CD1c-positive myeloid dendritic cell (primary cell): Measurements from ENCODE around the gene DOCK10.
A peak's percentile ranks its signal among the peaks of the same experiment; 100 is the strongest.

Source experiments
- DNase-seq: peaks from one replicate; pipeline ENCODE4 v3.0.0-alpha.2; 2016; ENCODE audit errors: extremely low spot score

The DOCK10 gene

GRCh38 chr2:224976629-224977525 lies 65.4 kb downstream of the DOCK10 start:
- DNase-seq = no peak

DNA sequence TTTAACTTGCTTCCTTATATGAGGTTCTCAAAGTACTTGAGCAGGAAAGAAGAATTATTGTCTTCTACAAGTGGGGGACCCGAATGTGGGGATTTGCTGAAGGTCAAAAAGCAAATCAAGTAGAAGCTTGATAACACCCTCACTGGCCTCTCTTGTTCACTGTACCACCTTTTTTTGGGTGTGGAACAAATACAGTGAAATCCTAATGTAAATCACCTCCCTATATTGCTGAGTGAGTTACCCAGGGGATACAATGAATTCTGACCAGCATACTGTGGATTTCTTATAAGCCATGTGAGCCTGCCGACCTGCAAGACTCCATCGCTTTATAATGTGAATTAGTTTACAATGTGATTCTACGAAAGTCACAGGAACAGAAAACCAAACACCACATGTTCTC lies 66.5 kb downstream of the DOCK10 start:
- no peak for DNase-seq

DNA sequence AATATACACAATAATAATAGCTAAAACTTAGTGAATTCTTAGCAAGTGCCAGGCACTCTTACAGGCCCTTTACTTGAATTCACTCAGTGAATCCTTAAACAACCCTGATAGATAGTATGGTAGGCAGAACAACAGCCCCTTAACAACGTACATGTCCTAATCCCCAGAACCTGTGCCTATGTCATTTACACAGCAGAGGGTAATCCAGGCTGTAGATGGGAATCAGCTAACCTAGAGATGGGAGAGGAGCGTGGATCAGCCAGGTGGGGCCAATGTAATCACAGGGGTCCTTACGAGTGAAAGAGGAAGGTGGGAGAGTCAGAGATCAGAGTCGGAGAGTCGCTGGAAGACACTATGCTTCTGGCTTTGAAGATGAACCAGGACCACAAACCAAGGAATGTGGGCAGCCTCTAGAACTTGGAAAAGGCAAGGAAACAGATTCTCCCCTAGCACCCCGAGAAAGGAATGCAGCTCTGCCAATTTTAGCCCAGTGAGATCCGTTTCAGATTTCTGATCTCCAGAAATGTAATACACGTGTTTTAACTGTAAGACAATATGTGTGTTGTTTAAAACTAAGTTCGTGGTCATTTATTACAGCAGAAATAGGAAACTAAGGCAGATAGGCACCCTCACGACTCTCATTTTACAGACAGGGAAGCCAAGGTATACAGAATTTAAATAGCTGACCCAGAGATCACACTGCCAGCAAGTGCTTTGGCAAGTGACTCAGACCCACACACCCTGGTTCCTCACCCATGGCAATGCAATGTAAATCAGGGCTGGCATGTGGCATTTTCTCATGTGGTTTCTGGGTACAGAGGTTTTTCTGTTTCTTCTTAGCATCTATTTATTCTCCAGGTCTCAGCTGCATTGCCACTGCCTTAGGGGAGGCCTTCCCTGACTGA lies 68.9 kb downstream of the DOCK10 start:
- no peak for DNase-seq

- no peak for DNase-seq
Measured at GRCh38 chr2:224971214-224971613, 71.1 kb downstream of the DOCK10 start.

DNA sequence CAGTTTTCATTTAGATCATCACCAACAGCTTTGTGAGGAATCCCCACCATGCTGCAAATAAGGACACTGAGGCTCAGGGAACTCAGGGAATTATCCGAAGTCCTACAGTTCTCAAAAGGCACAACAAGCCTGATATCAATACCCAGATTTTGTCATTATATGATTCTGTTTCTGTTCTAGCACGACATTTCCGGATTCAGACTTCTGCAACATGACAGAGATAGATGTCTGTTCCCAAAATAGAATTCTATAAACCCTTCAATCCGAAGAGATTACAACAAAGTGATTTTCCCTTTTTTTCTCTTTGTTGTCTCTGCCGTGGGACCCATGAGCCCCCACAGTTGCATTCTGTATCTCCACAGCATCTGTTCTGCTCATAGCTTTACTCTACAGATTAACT lies 72.0 kb downstream of the DOCK10 start:
- DNase-seq = no peak

DNA sequence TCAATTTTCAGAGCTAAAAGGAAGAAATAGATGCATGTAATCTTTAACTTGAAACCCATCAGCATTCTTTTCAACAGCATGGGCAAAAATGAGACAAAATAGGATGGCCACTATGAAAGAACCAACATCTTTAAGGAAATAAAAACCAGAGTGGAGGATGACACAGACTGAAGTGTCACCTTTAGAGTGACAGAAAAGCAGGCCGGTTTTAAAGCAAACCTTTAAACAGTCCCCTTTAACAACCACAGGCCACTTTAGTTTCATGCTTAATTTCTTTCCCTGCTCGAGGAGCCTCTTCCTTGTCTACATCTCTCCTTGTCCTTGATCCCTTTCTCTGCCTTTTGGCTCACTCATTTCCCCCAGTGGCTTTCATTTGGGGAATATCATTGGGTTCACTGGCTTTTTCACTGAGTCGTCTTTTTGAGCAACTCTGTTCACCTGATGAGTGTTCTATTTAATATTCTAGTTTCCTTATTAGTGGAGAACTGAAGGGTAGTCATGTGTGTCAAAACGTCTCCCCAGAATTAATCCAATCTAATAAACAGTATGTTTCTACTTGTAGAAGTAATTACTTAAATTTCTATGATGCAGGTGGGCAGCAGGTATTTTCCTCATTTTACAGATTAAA lies 72.5 kb downstream of the DOCK10 start:
- no peak for DNase-seq

- DNase-seq = no peak
Measured at GRCh38 chr2:224969095-224969494, 73.2 kb downstream of the DOCK10 start.

- no peak for DNase-seq
Measured at GRCh38 chr2:224968051-224968450, 74.2 kb downstream of the DOCK10 start.

GRCh38 chr2:224966613-224967012 lies 75.7 kb downstream of the DOCK10 start:
- no peak for DNase-seq

- DNase-seq = no peak
Measured at GRCh38 chr2:224959556-224959955, 82.7 kb downstream of the DOCK10 start.

DNA sequence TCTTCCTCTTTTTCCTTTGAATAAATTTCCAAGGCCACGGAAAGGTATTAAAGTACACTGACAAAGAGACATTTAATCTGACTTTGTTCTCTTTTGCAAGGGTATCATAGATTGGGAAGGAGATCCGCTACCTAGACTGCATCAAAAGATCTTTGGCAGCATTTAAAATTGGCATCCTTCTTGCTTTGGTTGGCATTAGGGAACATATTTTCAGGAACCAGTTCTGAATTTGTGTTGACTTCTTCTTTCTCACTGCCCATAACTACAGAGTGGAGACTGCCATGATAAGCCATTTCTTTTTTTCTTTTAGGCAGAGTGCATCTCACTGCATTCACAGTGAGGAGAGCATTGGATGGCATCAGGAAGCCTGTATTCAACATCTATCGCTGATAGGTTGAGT lies 83.4 kb downstream of the DOCK10 start:
- DNase-seq = peak; percentile 64

GRCh38 chr2:224958462-224958857 lies 83.8 kb downstream of the DOCK10 start:
- DNase-seq = no peak

DNA sequence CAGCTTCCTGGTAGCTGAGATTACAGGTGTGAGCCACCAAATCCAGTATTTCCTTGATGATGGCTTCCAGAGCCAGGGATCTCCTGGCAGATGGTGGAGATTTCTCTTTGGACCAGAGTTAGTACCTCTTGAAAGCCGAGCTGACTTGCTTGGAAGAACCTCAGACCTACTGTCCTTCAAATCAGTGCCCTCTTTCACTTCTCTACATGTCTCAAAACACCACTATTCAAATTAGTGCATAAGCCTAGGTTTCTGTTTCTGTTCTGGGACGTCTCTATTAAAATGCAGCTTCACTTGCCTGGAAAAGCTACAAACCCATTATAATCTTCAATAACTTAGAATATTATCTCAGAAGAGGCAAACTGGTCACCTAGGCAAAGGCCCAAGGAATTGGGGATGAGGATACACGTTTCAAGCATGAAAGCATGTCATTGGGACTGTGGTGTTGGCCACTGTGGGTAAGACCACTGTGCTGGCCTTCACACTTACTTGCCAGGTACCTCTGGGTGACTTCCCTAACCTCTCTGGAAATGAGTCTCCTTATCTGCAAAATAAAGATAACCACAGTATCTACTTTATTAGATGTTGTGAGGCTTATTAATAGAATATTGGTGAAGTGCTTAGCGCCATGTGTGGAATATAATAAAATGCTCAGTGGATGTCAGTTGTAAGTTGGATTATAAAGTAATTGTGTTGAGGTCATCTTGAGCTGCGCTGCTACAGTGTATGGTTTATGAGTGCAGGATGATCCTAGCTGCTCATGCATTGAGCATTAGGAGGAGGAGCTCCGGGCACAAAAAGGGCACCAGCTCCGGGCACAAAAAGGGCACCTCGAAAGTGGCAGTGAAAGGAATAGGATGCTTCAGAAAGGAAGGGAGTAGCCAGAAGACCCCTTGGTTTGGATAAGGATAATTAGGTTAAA lies 84.5 kb downstream of the DOCK10 start:
- peak; percentile 42 for DNase-seq

DNA sequence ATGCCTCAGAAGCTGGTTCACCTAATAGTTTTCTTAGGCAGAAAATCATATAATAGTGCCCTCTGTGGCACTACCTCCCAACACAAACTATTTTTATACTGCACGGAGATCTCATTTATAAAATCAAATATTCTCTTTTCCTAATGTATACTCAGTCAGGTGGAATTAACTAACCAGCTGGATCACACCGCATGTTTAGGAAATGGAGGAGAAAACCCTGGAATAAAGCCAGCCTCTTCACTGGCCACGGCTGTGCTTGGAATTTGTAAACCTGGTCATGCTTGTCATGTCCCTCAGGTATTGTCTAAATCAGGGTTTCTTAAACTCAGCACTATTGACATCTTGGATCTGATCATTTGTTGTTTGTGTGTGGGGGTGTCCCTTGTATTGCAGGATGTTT lies 85.6 kb downstream of the DOCK10 start:
- DNase-seq = no peak

DNA sequence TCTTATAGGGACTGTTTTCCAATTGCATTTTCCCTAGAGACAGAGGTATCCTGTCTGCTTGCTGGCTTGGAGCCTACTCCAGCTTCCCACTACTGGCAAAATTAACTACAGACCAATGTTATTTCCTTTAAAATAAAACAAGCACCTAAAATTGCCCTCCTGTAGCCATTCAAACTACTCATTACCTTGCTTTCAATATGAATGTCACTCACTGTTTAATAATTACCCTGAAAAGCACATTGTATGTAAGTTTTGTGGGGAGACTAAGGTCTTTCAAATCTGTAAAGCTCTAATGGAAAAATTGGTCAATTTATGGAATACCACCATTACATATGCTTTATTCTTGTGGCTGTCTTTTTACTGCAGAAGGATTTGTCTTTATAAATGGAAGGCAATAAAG lies 87.3 kb downstream of the DOCK10 start:
- no peak for DNase-seq

DNA sequence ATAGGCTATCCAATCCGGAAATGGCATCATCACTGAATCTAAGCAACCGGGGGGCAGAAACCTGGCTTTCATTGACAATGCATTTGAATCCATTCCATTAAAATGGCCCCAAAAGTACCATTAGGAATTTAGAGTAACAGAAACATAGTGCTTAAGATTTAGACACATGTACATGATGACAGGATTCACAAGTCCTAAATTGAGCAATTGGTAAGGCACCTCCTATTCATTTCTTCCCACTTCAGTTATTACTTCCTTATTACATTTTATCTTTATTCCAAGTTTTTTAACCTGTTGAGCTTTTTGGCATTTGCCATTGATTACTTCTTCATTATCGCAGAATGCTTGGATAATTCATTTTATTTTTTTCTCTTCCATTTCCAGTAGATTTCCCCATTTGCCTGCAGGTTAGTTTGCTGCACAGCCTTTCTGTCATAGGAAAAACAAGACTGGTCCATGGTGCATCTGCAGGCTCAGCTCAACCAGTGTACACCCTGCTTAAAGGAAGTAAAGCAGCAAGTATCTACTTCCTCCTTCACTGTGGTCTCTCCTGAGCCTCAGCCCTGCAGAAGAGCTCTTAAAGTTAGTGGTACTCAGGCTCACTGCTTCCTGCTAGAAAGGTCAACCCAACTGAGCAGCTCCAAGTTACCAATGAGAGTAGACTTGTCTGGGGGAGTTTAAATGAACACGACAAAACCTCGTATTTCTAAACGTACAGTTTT lies 89.2 kb downstream of the DOCK10 start:
- DNase-seq = peak; percentile 79

DNA sequence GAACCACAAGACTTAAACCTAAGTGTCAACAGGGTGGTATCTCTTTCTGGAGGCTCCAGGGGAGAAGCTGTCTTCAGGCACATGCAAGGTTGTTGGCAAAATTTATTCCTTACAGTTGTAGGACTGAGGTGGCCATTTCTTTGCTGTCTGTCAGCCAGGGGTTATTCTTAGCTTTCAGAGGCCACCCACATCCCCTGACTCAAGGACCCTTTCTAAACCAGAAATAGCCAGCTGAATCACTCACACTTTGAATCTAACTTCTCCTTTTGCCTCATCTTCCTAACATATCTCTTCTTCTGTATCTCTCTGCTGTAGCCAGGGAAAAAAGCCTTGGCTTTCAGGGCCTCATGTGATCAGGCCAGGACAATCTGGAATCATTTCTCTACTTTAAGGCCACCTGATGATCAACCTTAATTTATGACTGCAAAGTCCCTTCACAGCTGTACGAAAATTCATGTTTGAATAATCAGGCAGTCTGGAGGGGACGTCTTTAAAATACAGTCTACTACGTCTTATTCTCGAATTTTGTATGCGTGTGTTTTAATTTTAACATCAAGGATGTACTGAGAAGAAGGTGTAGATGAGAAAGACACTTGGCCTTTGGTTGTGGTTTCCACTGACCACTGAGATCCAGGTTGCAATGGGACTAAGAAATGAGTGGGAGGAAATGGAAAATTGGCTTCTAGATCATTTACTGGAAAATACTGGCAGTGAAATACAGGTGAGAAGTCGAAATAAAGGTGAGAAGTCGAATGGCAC lies 90.4 kb downstream of the DOCK10 start:
- DNase-seq = peak; percentile 71

DNA sequence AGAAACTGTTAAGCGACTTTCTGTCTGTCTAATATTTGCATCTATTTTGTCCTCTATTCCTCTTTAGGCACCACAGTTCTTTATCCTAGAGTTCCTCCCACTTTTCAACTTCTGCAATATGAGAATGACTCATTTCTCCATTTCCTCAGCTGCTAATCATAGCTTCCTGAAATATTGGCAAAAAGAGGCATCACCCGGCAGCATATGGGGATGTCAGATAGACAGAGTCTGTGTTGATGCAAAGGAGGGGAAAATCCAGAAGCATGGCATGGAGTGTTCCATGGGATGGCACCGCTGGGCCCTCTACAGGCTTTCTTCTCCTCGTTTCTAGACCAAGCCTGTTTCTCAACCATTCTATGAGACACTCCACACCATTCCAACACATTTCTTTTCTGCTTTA lies 93.4 kb downstream of the DOCK10 start:
- DNase-seq = peak; percentile 91

DNA sequence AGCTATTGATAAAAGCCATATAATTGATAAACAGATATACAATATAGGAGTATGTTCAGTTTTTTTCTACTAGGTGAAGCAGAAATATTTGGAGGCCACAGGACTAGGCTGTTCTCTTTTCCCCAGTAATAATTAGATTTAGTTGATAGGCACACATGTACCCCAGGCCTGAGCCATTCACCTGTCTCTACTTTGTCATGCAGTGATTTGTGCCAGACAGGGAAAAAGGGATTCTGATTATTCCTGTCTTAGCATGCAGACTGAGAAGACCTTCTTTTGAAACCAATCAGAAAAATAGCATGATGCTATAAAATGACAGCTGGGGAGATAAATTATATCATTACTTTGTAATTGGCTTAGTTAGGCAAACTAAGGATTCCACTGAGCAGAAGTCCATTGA lies 94.3 kb downstream of the DOCK10 start:
- DNase-seq = no peak

DNA sequence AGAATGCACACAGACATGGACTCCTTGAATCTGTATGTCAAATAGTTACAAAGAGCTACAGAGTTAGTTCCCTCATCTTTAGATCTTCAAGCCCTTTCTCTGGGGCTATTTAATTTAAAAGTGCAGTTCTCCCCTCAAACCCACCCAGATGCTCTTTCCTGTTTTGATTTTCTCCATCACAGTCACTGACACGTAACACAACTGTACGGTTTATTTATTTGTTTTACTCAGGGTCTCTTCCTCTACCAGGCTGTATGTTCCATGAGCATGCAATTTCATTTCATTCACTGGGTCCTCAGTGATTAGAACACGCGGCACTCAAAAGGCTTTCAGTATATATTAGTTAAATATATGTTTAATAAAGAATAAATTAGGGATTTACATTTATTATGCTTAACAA lies 94.7 kb downstream of the DOCK10 start:
- no peak for DNase-seq
